Amygdala (tissue), 56 donors: Measurements from ENCODE around the gene SERINC5.
"Not testable (repeated sequence)": the region's sequence is repeated elsewhere in the genome, so short reads cannot be mapped to it uniquely, and the experiment has no call there.

Experiments used
- DNase-seq, 56 donors: peaks; one replicate each; lab custom pipeline; 2025; lab: John Stamatoyannopoulos, UW

Gene SERINC5

GRCh38 chr5:80181618-80182211 is 74.1 kb downstream of the SERINC5 start:
- DNase-seq: no peak

GRCh38 chr5:80177236-80177635 is 78.6 kb downstream of the SERINC5 start:
- no peak for DNase-seq

GRCh38 chr5:80175337-80175736 is 80.5 kb downstream of the SERINC5 start:
- DNase-seq: no peak

- DNase-seq: no peak
These were observed 81.1 kb downstream of the SERINC5 start for GRCh38 chr5:80174790-80175189.

GRCh38 chr5:80172067-80172695 is 83.7 kb downstream of the SERINC5 start:
- DNase-seq: peak in 1 of 56 donors; percentile 16

GRCh38 chr5:80170117-80170535 is 85.7 kb downstream of the SERINC5 start:
- no peak for DNase-seq

- DNase-seq: no peak
These were observed 87.3 kb downstream of the SERINC5 start for GRCh38 chr5:80168388-80169028.

- DNase-seq: no peak
These were observed 90.4 kb downstream of the SERINC5 start for GRCh38 chr5:80165452-80165851.

- DNase-seq: no peak
These were observed 94.7 kb downstream of the SERINC5 start for GRCh38 chr5:80161165-80161564.

- no peak for DNase-seq
These were observed 95.6 kb downstream of the SERINC5 start for GRCh38 chr5:80160242-80160641.

- no peak for DNase-seq
These were observed 96.6 kb downstream of the SERINC5 start for GRCh38 chr5:80159133-80159815.

- no peak for DNase-seq
These were observed 99.7 kb downstream of the SERINC5 start for GRCh38 chr5:80156156-80156555.

GRCh38 chr5:80154749-80155148 is 101.1 kb downstream of the SERINC5 start:
- DNase-seq: no peak

GRCh38 chr5:80154289-80154688 is 101.6 kb downstream of the SERINC5 start:
- DNase-seq: not testable (repeated sequence)

- peak in 25 of 56 donors; percentile 7 to 50 (median 22) for DNase-seq
These were observed 102.2 kb downstream of the SERINC5 start for GRCh38 chr5:80153586-80154126.

GRCh38 chr5:80152778-80153177 is 103.1 kb downstream of the SERINC5 start:
- no peak for DNase-seq

- no peak for DNase-seq
These were observed 104.0 kb downstream of the SERINC5 start for GRCh38 chr5:80151890-80152289.

- no peak for DNase-seq
These were observed 105.1 kb downstream of the SERINC5 start for GRCh38 chr5:80150731-80151130.

- peak in 17 of 56 donors; percentile 11 to 66 (median 33) for DNase-seq
These were observed 106.7 kb downstream of the SERINC5 start for GRCh38 chr5:80149161-80149609.

- DNase-seq: no peak
These were observed 108.6 kb downstream of the SERINC5 start for GRCh38 chr5:80147119-80147815.
